HEK293 (cell line): ENCODE results near the gene MYO15B.

Source experiments
- CTCF ChIP-seq: fragments of 450-650 bp; formaldehyde crosslinking; IDR thresholded peaks from 2 replicates; pipeline ENCODE4 v1.5.1; 2016; ENCODE audit warnings: missing biosample characterization, missing genetic modification characterization
- PBX3 ChIP-seq: sonication (generic); formaldehyde crosslinking; IDR thresholded peaks from 2 replicates; pipeline ENCODE4 v1.8.1; 2022; ENCODE audit warnings: mild to moderate bottlenecking, moderate library complexity, missing genetic modification reagents
- SP7 ChIP-seq: fragments of 450-650 bp; formaldehyde crosslinking; IDR thresholded peaks from 2 replicates; pipeline ENCODE4 v1.5.1; 2016; ENCODE audit warnings: missing biosample characterization, missing genetic modification characterization
- ZBTB17 ChIP-seq: fragments of 450-650 bp; formaldehyde crosslinking; IDR thresholded peaks from 2 replicates; pipeline ENCODE4 v1.5.1; 2016; ENCODE audit warnings: missing biosample characterization, missing genetic modification characterization
- ZBTB26 ChIP-seq: fragments of 450-650 bp; formaldehyde crosslinking; optimal IDR thresholded peaks from 2 replicates; pipeline ENCODE3; 2016; ENCODE audit warnings: missing biosample characterization, mild to moderate bottlenecking, missing genetic modification characterization
- ZFP3 ChIP-seq: fragments of 450-650 bp; formaldehyde crosslinking; IDR thresholded peaks from 2 replicates; pipeline ENCODE4 v1.5.1; 2016; ENCODE audit warnings: low read depth, missing biosample characterization, missing genetic modification characterization
- ZNF302 ChIP-seq: fragments of 450-650 bp; formaldehyde crosslinking; IDR thresholded peaks from 2 replicates; pipeline ENCODE4 v1.5.1; 2016; ENCODE audit warnings: missing biosample characterization, missing genetic modification characterization, low read depth
- ZNF549 ChIP-seq: fragments of 450-650 bp; IDR thresholded peaks from 2 replicates; pipeline ENCODE4 v1.5.1; 2018; ENCODE audit warnings: missing biosample characterization, missing genetic modification characterization, mild to moderate bottlenecking, inconsistent platforms, moderate library complexity
- ZNF580 ChIP-seq: fragments of 450-650 bp; formaldehyde crosslinking; IDR thresholded peaks from 2 replicates; pipeline ENCODE4 v1.5.1; 2016; ENCODE audit warnings: missing biosample characterization, missing genetic modification characterization
- ZNF610 ChIP-seq: fragments of 450-650 bp; formaldehyde crosslinking; IDR thresholded peaks from 2 replicates; pipeline ENCODE4 v1.5.1; 2016; ENCODE audit warnings: missing biosample characterization, missing genetic modification characterization, borderline replicate concordance
- ZNF791 ChIP-seq: fragments of 450-650 bp; formaldehyde crosslinking; IDR thresholded peaks from 2 replicates; pipeline ENCODE4 v1.5.1; 2016; ENCODE audit warnings: missing biosample characterization, missing genetic modification characterization
- ZNF843 ChIP-seq: fragments of 450-650 bp; formaldehyde crosslinking; IDR thresholded peaks from 2 replicates; pipeline ENCODE4 v1.5.1; 2016; ENCODE audit warnings: missing biosample characterization, missing genetic modification characterization
- ZSCAN30 ChIP-seq: fragments of 450-650 bp; IDR thresholded peaks from 2 replicates; pipeline ENCODE4 v1.5.1; 2018; ENCODE audit warnings: missing biosample characterization, mild to moderate bottlenecking, missing genetic modification characterization, moderate library complexity
- ZSCAN5A ChIP-seq: fragments of 450-650 bp; formaldehyde crosslinking; IDR thresholded peaks from 2 replicates; pipeline ENCODE4 v1.5.1; 2016; ENCODE audit warnings: missing biosample characterization, missing genetic modification characterization

- TF ChIP-seq ZNF580 (tag by site-specific recombination) = no peak
- no peak for TF ChIP-seq CTCF
- no peak for TF ChIP-seq ZSCAN5A (tag by site-specific recombination)
- TF ChIP-seq ZSCAN30 = no peak
- TF ChIP-seq ZBTB26 = no peak
- no peak for TF ChIP-seq ZNF791 (tag by site-specific recombination)
- TF ChIP-seq ZNF549 (tag by site-specific recombination) = no peak
- no peak for TF ChIP-seq ZBTB17
- TF ChIP-seq ZNF843 (tag by site-specific recombination) = no peak
- no peak for TF ChIP-seq SP7 (tag by site-specific recombination)
- TF ChIP-seq PBX3 (CRISPR knock-in tag) = no peak
- no peak for TF ChIP-seq ZFP3 (tag by site-specific recombination)
- TF ChIP-seq ZNF302 (tag by site-specific recombination) = no peak
- no peak for TF ChIP-seq ZNF610 (tag by site-specific recombination)
Measured at GRCh38 chr17:75642784-75643642, 55.4 kb downstream of the MYO15B start.
